HL-60 (cell line): ENCODE data around the gene PRSS22.
A peak's percentile ranks its signal among the peaks of the same experiment; 100 is the strongest.

Experiments
- DNase-seq, 2 experiments: peaks; one replicate each; pipeline ENCODE4 v3.0.0-alpha.2; 2010 to 2020; ENCODE audit warnings: low read depth in 1 of 2, low spot score in 1 of 2
- H3K27ac ChIP-seq: fragments of 250-450 bp; sonication (Bioruptor Pico); replicated peaks from 2 replicates; pipeline ENCODE4 v1.5.1; 2020; ENCODE audit warnings: mild to moderate bottlenecking, moderate library complexity
- H3K27me3 ChIP-seq: fragments of 250-450 bp; sonication (Bioruptor Pico); 2 replicates; pipeline ENCODE4 v1.5.1; 2021; ENCODE audit warnings: mild to moderate bottlenecking, moderate library complexity; ENCODE audit not compliant: insufficient read depth, poor library complexity, severe bottlenecking
- H3K4me3 ChIP-seq: replicated peaks from 2 replicates; pipeline ENCODE4 v1.5.1; 2011; ENCODE audit warnings: mild to moderate bottlenecking, control low read depth, low read length; ENCODE audit not compliant: insufficient read depth
- GABPA ChIP-seq: IDR thresholded peaks from 2 replicates; pipeline ENCODE4 v1.6.1; 2012; ENCODE audit warnings: low read depth
- POLR2AphosphoS5 ChIP-seq: IDR thresholded peaks from 2 replicates; pipeline ENCODE4 v1.6.1; 2012; ENCODE audit warnings: low read depth
- SPI1 ChIP-seq: IDR thresholded peaks from 2 replicates; pipeline ENCODE4 v1.6.1; 2012; ENCODE audit warnings: low read depth, mild to moderate bottlenecking, borderline replicate concordance
- TF ChIP-seq, protein P1 (sequence below): IDR thresholded peaks from 2 replicates; pipeline ENCODE4 v1.6.1; 2012; ENCODE audit warnings: low read depth; ENCODE audit not compliant: insufficient replicate concordance
- TF ChIP-seq, protein P2 (sequence below): IDR thresholded peaks from one replicate; pipeline ENCODE4 v1.5.1; 2011; ENCODE audit warnings: low read length, control low read depth, inconsistent platforms; ENCODE audit not compliant: insufficient read depth

PRSS22 gene

GRCh38 chr16:2867987-2868789 is 10.2 kb upstream of the PRSS22 start:
- TF ChIP-seq, protein P1, sequence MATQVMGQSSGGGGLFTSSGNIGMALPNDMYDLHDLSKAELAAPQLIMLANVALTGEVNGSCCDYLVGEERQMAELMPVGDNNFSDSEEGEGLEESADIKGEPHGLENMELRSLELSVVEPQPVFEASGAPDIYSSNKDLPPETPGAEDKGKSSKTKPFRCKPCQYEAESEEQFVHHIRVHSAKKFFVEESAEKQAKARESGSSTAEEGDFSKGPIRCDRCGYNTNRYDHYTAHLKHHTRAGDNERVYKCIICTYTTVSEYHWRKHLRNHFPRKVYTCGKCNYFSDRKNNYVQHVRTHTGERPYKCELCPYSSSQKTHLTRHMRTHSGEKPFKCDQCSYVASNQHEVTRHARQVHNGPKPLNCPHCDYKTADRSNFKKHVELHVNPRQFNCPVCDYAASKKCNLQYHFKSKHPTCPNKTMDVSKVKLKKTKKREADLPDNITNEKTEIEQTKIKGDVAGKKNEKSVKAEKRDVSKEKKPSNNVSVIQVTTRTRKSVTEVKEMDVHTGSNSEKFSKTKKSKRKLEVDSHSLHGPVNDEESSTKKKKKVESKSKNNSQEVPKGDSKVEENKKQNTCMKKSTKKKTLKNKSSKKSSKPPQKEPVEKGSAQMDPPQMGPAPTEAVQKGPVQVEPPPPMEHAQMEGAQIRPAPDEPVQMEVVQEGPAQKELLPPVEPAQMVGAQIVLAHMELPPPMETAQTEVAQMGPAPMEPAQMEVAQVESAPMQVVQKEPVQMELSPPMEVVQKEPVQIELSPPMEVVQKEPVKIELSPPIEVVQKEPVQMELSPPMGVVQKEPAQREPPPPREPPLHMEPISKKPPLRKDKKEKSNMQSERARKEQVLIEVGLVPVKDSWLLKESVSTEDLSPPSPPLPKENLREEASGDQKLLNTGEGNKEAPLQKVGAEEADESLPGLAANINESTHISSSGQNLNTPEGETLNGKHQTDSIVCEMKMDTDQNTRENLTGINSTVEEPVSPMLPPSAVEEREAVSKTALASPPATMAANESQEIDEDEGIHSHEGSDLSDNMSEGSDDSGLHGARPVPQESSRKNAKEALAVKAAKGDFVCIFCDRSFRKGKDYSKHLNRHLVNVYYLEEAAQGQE = peak; percentile 80
- TF ChIP-seq SPI1 (peak; percentile 40; the same call in 1 of the 2 replicates), POLR2AphosphoS5 (peak; percentile 92), GABPA (peak; percentile 93)
- TF ChIP-seq, protein P2, sequence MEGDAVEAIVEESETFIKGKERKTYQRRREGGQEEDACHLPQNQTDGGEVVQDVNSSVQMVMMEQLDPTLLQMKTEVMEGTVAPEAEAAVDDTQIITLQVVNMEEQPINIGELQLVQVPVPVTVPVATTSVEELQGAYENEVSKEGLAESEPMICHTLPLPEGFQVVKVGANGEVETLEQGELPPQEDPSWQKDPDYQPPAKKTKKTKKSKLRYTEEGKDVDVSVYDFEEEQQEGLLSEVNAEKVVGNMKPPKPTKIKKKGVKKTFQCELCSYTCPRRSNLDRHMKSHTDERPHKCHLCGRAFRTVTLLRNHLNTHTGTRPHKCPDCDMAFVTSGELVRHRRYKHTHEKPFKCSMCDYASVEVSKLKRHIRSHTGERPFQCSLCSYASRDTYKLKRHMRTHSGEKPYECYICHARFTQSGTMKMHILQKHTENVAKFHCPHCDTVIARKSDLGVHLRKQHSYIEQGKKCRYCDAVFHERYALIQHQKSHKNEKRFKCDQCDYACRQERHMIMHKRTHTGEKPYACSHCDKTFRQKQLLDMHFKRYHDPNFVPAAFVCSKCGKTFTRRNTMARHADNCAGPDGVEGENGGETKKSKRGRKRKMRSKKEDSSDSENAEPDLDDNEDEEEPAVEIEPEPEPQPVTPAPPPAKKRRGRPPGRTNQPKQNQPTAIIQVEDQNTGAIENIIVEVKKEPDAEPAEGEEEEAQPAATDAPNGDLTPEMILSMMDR = peak; percentile 86
- H3K27ac ChIP-seq = peak overlapping the region; percentile 91
- no peaks in the 10 kb centered on the region for H3K27me3 ChIP-seq
- H3K4me3 ChIP-seq = peak overlapping the region; percentile 58
- peak; percentile 91 to 97 for DNase-seq

DNA sequence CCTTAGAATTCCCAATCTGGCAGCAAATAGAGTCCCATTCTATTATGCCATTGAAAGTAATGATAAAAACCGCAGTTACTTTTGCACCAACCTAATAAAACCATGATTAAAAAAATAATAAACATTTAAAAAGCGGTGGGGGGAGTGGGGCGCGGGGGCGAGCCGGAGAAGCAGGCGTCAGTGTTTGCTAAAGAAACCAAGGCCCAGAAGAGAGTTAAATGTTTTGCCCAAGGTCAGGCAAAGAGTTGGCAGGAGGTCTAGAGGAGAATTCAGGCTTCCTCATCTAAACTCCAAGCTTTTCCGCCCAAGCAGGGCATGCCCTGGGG is 9.7 kb upstream of the PRSS22 start:
- Histone ChIP-seq H3K4me3 (peak overlapping the region; percentile 58), H3K27me3 (no peaks in the 10 kb centered on the region), H3K27ac (peak overlapping the region; percentile 91)
- TF ChIP-seq POLR2AphosphoS5 (no peak), GABPA (no peak), SPI1 (no peak)
- TF ChIP-seq, protein P2 = no peak
- TF ChIP-seq, protein P1 = no peak
- DNase-seq = no peak

DNA sequence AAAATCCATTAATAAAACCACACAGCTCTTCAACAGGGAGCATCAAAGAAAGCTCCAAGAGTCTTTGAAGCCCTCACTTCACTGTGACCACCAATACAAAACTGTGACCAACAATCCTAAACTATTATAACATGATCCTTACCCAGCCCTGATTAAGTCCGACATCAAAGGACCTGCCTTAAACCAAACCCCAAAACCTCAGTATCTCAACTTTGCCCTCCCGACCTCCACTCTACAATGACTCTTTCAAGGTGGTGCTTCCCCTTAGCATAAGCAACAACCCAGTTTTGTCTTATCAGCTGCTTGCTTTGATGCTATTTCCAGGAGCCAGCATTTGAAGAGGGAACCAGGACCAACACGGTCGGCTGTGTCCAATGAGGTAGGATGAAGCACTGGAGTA is 8.5 kb upstream of the PRSS22 start:
- TF ChIP-seq, protein P1 = no peak
- TF ChIP-seq POLR2AphosphoS5 = no peak
- TF ChIP-seq GABPA = no peak
- TF ChIP-seq, protein P2 = no peak
- TF ChIP-seq SPI1 = no peak
- no peak overlapping the region for H3K27ac ChIP-seq
- H3K4me3 ChIP-seq = no peak overlapping the region
- H3K27me3 ChIP-seq = no peaks in the 10 kb centered on the region
- no peak for DNase-seq
